Type B pancreatic cell (in vitro differentiated cells): ENCODE data around the gene TXNIP. TPM values are rescaled to one million over a fixed set of nuclear protein-coding genes. Genes with fewer than 3 reads are reported as not detected.

Experiments used
- DNase-seq: peaks from one replicate; pipeline ENCODE4 v3.0.0; 2021; ENCODE audit warnings: mixed read lengths; ENCODE audit not compliant: unreplicated experiment; ENCODE audit errors: extremely low spot score
- H3K27ac Mint-ChIP-seq: 2 replicates; pipeline ENCODE4 v1.8.0; 2021; ENCODE audit warnings: mild to moderate bottlenecking, mixed read lengths
- H3K27me3 Mint-ChIP-seq: 2 replicates; pipeline ENCODE4 v1.8.0; 2021; ENCODE audit warnings: mixed read lengths
- H3K36me3 Mint-ChIP-seq: 2 replicates; pipeline ENCODE4 v1.8.0; 2021; ENCODE audit warnings: mixed read lengths
- H3K4me1 Mint-ChIP-seq: one replicate; pipeline ENCODE4 v1.8.0; 2021; ENCODE audit warnings: mixed read lengths; ENCODE audit not compliant: unreplicated experiment
- H3K4me3 Mint-ChIP-seq: 2 replicates; pipeline ENCODE4 v1.8.0; 2021; ENCODE audit warnings: mild to moderate bottlenecking, mixed read lengths
- H3K9me3 Mint-ChIP-seq: 2 replicates; pipeline ENCODE4 v1.8.0; 2021; ENCODE audit warnings: mixed read lengths
- CTCF ChIP-seq: fragments of 200-600 bp; sonication (generic); conservative IDR thresholded peaks from 2 replicates; pipeline ENCODE4 v1.5.0; 2021; ENCODE audit warnings: antibody characterized with exemption, mild to moderate bottlenecking
- long read RNA-seq: library from polyadenylated mRNA; unstranded; transcript quantifications from one replicate; pipeline ENCODE4 v2.0.0, GENCODE V29; 2020
- total RNA-seq: library from RNA; stranded (reverse); gene quantifications from 2 replicates; pipeline ENCODE4 v1.2.1, GENCODE V29; 2021; ENCODE audit warnings: low replicate concordance

Gene TXNIP
- total RNA-seq, result 88.8 and 96.7 TPM in 2 replicates
- long read RNA-seq, transcript TXNIP-204 (8 exons, 2,926 nt), result major isoform, 344 of 380 reads
- long read RNA-seq, partial matches to known transcripts, result 15 of 380 reads
- long read RNA-seq, other reads (novel, unspliced or antisense), result 19 of 380 reads

- H3K27ac Mint-ChIP-seq, result peak within 1 kb of the TSS; percentile 89
- H3K27me3 Mint-ChIP-seq, result no peaks in the 10 kb centered on the region
- H3K4me1 Mint-ChIP-seq, result peaks cover 50% of the 10 kb centered on the region
- peaks cover 32% of the 10 kb centered on the region for H3K36me3 Mint-ChIP-seq
- peak; percentile 94 for DNase-seq
- no peak for TF ChIP-seq CTCF
- peak within 1 kb of the TSS; percentile 92 for H3K4me3 Mint-ChIP-seq
- no peaks in the 10 kb centered on the region for H3K9me3 Mint-ChIP-seq
Measured at GRCh38 chr1:145996433-145997015, at the start of gene TXNIP. TSS of gene TXNIP (minus strand) at chr1:145996579. CDS start at chr1:145996266, 313 bp downstream.

- peak overlapping the region; percentile 99 for H3K27ac Mint-ChIP-seq
- H3K9me3 Mint-ChIP-seq, result no peaks in the 10 kb centered on the region
- no peak for TF ChIP-seq CTCF
- H3K27me3 Mint-ChIP-seq, result peaks cover 30% of the 10 kb centered on the region
- H3K4me1 Mint-ChIP-seq, result peaks cover 24% of the 10 kb centered on the region
- peak overlapping the region; percentile 89 for H3K4me3 Mint-ChIP-seq
- DNase-seq, result no peak
- H3K36me3 Mint-ChIP-seq, result peaks cover 11% of the 10 kb centered on the region
Measured at GRCh38 chr1:146039844-146040194, 43.4 kb upstream of the TXNIP start.

- TF ChIP-seq CTCF, result no peak
Measured at GRCh38 chr1:146036965-146037646, 40.7 kb upstream of the TXNIP start.

GRCh38 chr1:146036241-146036964, 40.0 kb upstream of the TXNIP start:
- Mint-ChIP-seq H3K27me3 (peaks cover 30% of the 10 kb centered on the region), H3K36me3 (peaks cover 11% of the 10 kb centered on the region), H3K4me3 (peak overlapping the region; percentile 89), H3K4me1 (peaks cover 29% of the 10 kb centered on the region), H3K9me3 (no peaks in the 10 kb centered on the region), H3K27ac (peak overlapping the region; percentile 99)
- TF ChIP-seq CTCF, result no peak
- no peak for DNase-seq

More at GRCh38 chr1:146036965-146037646, 40.7 kb upstream of the TXNIP start:
- H3K9me3 Mint-ChIP-seq, result no peaks in the 10 kb centered on the region
- peak overlapping the region; percentile 99 for H3K27ac Mint-ChIP-seq
- peaks cover 29% of the 10 kb centered on the region for H3K4me1 Mint-ChIP-seq
- peak; percentile 84 for DNase-seq
- peaks cover 30% of the 10 kb centered on the region for H3K27me3 Mint-ChIP-seq
- peak overlapping the region; percentile 89 for H3K4me3 Mint-ChIP-seq
- peaks cover 11% of the 10 kb centered on the region for H3K36me3 Mint-ChIP-seq

GRCh38 chr1:146035048-146035423, 38.7 kb upstream of the TXNIP start:
- H3K27me3 Mint-ChIP-seq, result peaks cover 30% of the 10 kb centered on the region
- peaks cover 11% of the 10 kb centered on the region for H3K36me3 Mint-ChIP-seq
- peaks cover 29% of the 10 kb centered on the region for H3K4me1 Mint-ChIP-seq
- no peaks in the 10 kb centered on the region for H3K9me3 Mint-ChIP-seq
- H3K4me3 Mint-ChIP-seq, result peak overlapping the region; percentile 89
- TF ChIP-seq CTCF, result no peak
- DNase-seq, result no peak
- peak overlapping the region; percentile 99 for H3K27ac Mint-ChIP-seq
